Progenitor cell of endocrine pancreas (in vitro differentiated cells): Measurements from ENCODE around the gene FANCC. TPM values are rescaled to one million over a fixed set of nuclear protein-coding genes. Genes with fewer than 3 reads are reported as not detected.

ENCODE experiments used
- DNase-seq: peaks from one replicate; pipeline ENCODE4 v3.0.0; 2021; ENCODE audit warnings: low spot score; ENCODE audit not compliant: unreplicated experiment
- H3K27ac Mint-ChIP-seq: 2 replicates; pipeline ENCODE4 v1.8.0; 2021; ENCODE audit warnings: mild to moderate bottlenecking, moderate library complexity, mixed read lengths
- H3K27me3 Mint-ChIP-seq: 2 replicates; pipeline ENCODE4 v1.8.0; 2021; ENCODE audit warnings: mixed read lengths
- H3K36me3 Mint-ChIP-seq: 2 replicates; pipeline ENCODE4 v1.8.0; 2022; ENCODE audit warnings: mixed read lengths; ENCODE audit not compliant: insufficient read depth
- H3K4me1 Mint-ChIP-seq: 2 replicates; pipeline ENCODE4 v1.8.0; 2021; ENCODE audit warnings: low read depth, mixed read lengths
- H3K4me3 Mint-ChIP-seq: 2 replicates; pipeline ENCODE4 v1.8.0; 2021; ENCODE audit warnings: low read depth, mild to moderate bottlenecking, moderate library complexity, mixed read lengths
- H3K9me3 Mint-ChIP-seq: 2 replicates; pipeline ENCODE4 v1.8.0; 2021; ENCODE audit warnings: low read depth, mixed read lengths
- total RNA-seq: library from RNA; stranded (reverse); gene quantifications from 2 replicates; pipeline ENCODE4 v1.2.1, GENCODE V29; 2021
- TF ChIP-seq, protein P1 (sequence below): fragments of 200-600 bp; sonication (generic); IDR thresholded peaks from one replicate; pipeline ENCODE4 v1.5.0; 2021; ENCODE audit warnings: antibody characterized with exemption, mild to moderate bottlenecking; ENCODE audit not compliant: unreplicated experiment

FANCC gene
- total RNA-seq, 1 donor from 2014 or later: 28.9 TPM

DNA sequence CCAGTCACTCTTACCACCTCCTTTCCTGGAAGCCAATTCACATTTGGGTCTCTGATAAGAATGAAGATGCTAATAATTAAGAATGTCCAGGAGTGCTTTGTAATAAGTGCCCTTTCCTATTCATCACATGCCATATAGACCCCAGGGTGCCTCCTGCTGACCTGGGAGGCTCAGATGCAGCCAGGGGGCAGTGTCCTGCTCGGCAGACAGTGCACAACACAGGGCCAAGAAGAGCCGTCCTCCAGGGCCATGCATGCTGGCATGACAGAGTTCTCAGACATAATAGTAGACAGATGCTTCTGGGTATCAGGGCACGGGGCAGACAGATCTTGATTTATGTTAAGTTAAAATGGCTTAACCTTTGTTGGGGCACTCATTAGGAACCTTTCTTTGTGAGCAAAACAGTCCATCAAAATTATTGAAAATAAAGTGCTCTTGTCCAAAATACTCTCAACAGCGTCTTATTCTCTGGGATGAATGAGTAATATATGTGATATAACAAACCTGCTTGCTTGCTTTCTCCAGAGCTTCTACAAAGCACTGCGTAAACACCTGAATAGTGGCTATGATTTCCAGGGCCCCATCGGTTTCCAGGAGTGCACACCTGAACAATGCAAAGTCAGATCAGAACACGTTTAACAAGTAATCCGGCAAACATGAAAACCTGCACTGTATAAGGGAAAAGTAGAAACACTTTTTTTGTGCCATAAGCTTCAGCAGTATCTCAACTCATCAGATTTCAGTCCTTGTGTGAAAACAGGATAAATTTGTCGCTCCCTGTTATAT is 192.7 kb downstream of the FANCC start:
- TF ChIP-seq, protein P1, sequence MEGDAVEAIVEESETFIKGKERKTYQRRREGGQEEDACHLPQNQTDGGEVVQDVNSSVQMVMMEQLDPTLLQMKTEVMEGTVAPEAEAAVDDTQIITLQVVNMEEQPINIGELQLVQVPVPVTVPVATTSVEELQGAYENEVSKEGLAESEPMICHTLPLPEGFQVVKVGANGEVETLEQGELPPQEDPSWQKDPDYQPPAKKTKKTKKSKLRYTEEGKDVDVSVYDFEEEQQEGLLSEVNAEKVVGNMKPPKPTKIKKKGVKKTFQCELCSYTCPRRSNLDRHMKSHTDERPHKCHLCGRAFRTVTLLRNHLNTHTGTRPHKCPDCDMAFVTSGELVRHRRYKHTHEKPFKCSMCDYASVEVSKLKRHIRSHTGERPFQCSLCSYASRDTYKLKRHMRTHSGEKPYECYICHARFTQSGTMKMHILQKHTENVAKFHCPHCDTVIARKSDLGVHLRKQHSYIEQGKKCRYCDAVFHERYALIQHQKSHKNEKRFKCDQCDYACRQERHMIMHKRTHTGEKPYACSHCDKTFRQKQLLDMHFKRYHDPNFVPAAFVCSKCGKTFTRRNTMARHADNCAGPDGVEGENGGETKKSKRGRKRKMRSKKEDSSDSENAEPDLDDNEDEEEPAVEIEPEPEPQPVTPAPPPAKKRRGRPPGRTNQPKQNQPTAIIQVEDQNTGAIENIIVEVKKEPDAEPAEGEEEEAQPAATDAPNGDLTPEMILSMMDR: peak; percentile 37
- Mint-ChIP-seq H3K4me3 (no peak overlapping the region), H3K36me3 (peaks cover 2% of the 10 kb centered on the region), H3K27ac (peak overlapping the region; percentile 34), H3K4me1 (peaks cover 17% of the 10 kb centered on the region), H3K27me3 (no peaks in the 10 kb centered on the region), H3K9me3 (no peaks in the 10 kb centered on the region)
- DNase-seq: no peak

DNA sequence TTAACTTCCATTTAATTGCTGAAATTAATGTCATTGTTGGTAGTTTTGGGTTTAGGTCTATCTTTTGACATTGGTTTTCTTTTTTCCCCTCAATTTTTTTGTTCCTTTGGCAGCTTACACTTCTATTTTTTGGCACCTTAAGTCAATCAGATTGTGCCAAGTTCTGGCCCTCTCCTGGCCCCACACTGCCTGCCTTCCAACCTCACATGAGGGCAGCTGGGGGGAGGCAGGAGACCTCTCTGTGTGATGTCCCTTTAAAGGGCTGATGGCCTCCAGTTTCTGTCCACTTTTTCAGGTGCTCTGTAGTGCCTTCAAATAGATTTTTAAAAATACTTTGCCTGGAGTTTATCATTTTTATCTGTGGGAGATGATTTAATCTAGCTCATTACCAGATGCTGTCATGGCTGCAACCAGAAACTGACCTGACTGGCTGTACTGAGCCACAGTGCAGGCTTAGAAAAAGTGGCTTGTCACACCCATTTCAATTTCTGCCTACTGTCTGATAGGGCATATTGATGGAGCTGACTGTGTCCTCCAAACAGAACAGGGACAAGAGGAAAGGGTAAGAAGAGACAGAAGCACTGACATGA is 196.6 kb downstream of the FANCC start:
- Mint-ChIP-seq H3K9me3 (no peaks in the 10 kb centered on the region), H3K27me3 (no peaks in the 10 kb centered on the region), H3K4me3 (no peak overlapping the region), H3K36me3 (peaks cover 5% of the 10 kb centered on the region), H3K27ac (no peak overlapping the region), H3K4me1 (peaks cover 13% of the 10 kb centered on the region)
- TF ChIP-seq, protein P1: no peak
- DNase-seq: no peak

DNA sequence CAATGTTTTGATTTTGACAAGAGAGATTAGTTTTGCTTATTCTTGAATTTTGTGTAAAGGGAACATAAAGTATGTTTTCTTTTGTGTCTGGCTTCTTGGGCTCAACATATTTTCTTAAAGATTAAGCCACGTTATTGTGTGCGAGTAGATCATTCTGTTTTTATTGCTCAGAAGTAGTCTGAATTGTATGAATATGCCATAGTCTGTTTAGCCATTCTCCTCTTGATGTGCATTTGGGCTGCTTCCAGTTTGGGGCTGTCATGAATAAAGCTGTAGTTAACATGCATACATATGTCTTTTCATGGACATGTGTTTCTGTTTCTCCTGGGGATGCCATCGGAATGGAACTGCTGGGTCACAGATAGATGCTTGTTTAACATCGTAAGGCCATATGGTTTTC is 198.9 kb downstream of the FANCC start:
- Mint-ChIP-seq H3K4me1 (no peaks in the 10 kb centered on the region), H3K4me3 (no peak overlapping the region), H3K9me3 (no peaks in the 10 kb centered on the region), H3K27me3 (no peaks in the 10 kb centered on the region), H3K36me3 (peaks cover 7% of the 10 kb centered on the region), H3K27ac (no peak overlapping the region)
- no peak for DNase-seq
- TF ChIP-seq, protein P1: no peak

DNA sequence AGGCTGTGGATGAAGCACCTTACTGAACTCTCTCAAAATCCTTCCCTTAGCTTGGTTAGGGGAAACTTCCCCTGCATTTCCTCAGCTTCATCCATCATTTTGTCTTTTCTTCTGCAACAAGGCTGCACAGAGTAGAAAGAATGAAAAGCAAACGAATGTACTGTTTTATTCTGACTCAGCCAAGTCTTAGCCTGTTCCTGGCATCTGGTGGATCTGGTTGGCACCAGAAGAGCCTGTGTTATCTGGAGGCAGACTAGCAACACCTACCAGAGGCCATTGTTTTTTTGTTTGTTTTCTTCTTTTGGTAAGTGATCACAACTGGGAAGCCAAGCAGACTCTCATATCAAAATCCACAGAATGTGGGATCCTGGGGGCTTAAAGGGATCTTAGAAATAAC is 200.7 kb downstream of the FANCC start:
- Mint-ChIP-seq H3K27ac (no peak overlapping the region), H3K9me3 (no peaks in the 10 kb centered on the region), H3K4me1 (no peaks in the 10 kb centered on the region), H3K36me3 (peaks cover 7% of the 10 kb centered on the region), H3K27me3 (no peaks in the 10 kb centered on the region), H3K4me3 (no peak overlapping the region)
- DNase-seq: no peak
- TF ChIP-seq, protein P1: no peak

DNA sequence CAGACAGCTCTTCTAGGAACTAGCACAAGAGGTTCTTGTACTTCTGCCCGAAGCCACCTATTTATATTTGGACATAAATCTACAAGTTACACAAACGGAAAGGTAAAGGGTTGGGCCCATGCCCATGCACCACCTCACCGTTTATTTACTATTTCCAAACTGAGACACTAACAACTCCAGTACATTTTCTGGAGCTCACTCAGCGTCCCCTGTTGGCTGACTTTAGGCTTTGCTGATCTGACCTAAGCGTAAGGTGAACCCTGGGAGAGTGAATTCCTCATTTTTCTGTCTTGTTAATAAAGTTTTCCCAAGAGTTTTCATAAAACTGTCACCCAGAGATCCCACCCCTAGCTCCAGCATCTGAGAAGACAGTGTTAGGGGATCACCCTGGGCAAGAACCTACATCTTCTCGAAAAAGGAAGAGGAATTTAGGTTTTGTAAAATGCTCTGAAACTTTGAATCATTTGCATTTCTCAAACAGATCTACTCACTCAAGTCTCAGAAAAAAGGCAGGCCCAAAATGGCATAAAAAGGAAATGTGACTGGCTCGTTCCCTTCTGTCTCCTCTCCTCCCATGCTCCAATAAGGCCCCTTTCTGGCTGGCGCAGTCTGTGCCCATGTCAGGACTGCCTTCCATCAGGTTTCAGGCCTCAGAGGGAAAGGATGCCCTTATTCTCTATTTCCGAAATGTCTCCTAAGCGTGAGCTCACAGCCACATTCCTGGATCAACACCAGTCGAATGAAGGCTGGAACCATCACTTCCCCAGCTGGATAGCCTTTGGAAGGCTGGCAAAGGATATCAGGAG is 201.3 kb downstream of the FANCC start:
- Mint-ChIP-seq H3K9me3 (no peaks in the 10 kb centered on the region), H3K4me3 (no peak overlapping the region), H3K4me1 (no peaks in the 10 kb centered on the region), H3K27ac (no peak overlapping the region), H3K27me3 (no peaks in the 10 kb centered on the region), H3K36me3 (peaks cover 7% of the 10 kb centered on the region)
- DNase-seq: no peak
- TF ChIP-seq, protein P1: peak; percentile 48
